Trophoblast cell (in vitro differentiated cells and primary cell): ENCODE measurements around the gene PHYH.

ENCODE experiments used
- DNase-seq, 2 donors: peaks; one replicate each; pipeline ENCODE4 v3.0.0-alpha.2; 2016
- H2AFZ ChIP-seq: 2 replicates; pipeline ENCODE4 v1.6.1; 2013; ENCODE audit warnings: low read length, moderate library complexity, mild to moderate bottlenecking; ENCODE audit not compliant: insufficient read depth, poor library complexity
- H2AK5ac ChIP-seq: 2 replicates; pipeline ENCODE4 v1.6.1; 2013; ENCODE audit warnings: mild to moderate bottlenecking, low read length
- H2BK120ac ChIP-seq: 2 replicates; pipeline ENCODE4 v1.6.1; 2013; ENCODE audit warnings: low read length, mild to moderate bottlenecking, moderate library complexity; ENCODE audit not compliant: insufficient read depth, poor library complexity
- H2BK12ac ChIP-seq: 2 replicates; pipeline ENCODE4 v1.6.1; 2013; ENCODE audit warnings: mild to moderate bottlenecking, low read length, moderate library complexity
- H2BK5ac ChIP-seq: 2 replicates; pipeline ENCODE4 v1.6.1; 2013; ENCODE audit warnings: low read length, low read depth, moderate library complexity, mild to moderate bottlenecking; ENCODE audit not compliant: poor library complexity
- H3K14ac ChIP-seq: 2 replicates; pipeline ENCODE4 v1.6.1; 2013; ENCODE audit warnings: mild to moderate bottlenecking, low read length
- H3K18ac ChIP-seq: 2 replicates; pipeline ENCODE4 v1.6.1; 2013; ENCODE audit warnings: mild to moderate bottlenecking, low read length
- H3K23ac ChIP-seq: 2 replicates; pipeline ENCODE4 v1.6.1; 2013; ENCODE audit warnings: low read length
- H3K27ac ChIP-seq: 2 replicates; pipeline ENCODE4 v1.5.1; 2013; ENCODE audit warnings: low read depth, mild to moderate bottlenecking, inconsistent platforms, low read length, moderate library complexity
- H3K27me3 ChIP-seq: 2 replicates; pipeline ENCODE4 v1.6.1; 2013; ENCODE audit warnings: inconsistent platforms, mild to moderate bottlenecking, low read length, moderate library complexity; ENCODE audit not compliant: insufficient read depth
- H3K36me3 ChIP-seq, 2 experiments: 1 replicate in 1 of 2; 2 replicates in 1 of 2; pipeline ENCODE4 v1.6.1; 2013; ENCODE audit warnings: low read length in 2 of 2, mild to moderate bottlenecking in 2 of 2, moderate library complexity in 1 of 2; ENCODE audit not compliant: insufficient read depth in 2 of 2, control insufficient read depth in 1 of 2
- H3K4ac ChIP-seq: 2 replicates; pipeline ENCODE4 v1.6.1; 2013; ENCODE audit warnings: low read depth, mild to moderate bottlenecking, low read length, moderate library complexity
- H3K4me1 ChIP-seq, 2 experiments: 1 replicate in 1 of 2; 2 replicates in 1 of 2; pipeline ENCODE4 v1.6.1; 2013; ENCODE audit warnings: low read length in 2 of 2, mild to moderate bottlenecking in 2 of 2, moderate library complexity in 1 of 2; ENCODE audit not compliant: insufficient read depth in 2 of 2, control insufficient read depth in 1 of 2
- H3K4me2 ChIP-seq: 2 replicates; pipeline ENCODE4 v1.6.1; 2013; ENCODE audit warnings: inconsistent platforms, mild to moderate bottlenecking, low read length, moderate library complexity
- H3K4me3 ChIP-seq: 2 replicates; pipeline ENCODE4 v1.5.1; 2013; ENCODE audit warnings: mild to moderate bottlenecking, low read depth, low read length, inconsistent platforms
- H3K79me1 ChIP-seq: one replicate; pipeline ENCODE4 v1.6.1; 2013; ENCODE audit warnings: low read length
- H3K79me2 ChIP-seq: 2 replicates; pipeline ENCODE4 v1.6.1; 2013; ENCODE audit warnings: low read length, mild to moderate bottlenecking; ENCODE audit not compliant: control insufficient read depth, insufficient read depth, poor library complexity
- H3K9ac ChIP-seq: 2 replicates; pipeline ENCODE4 v1.6.1; 2013; ENCODE audit warnings: mild to moderate bottlenecking, low read length
- H3K9me3 ChIP-seq: 2 replicates; pipeline ENCODE4 v1.6.1; 2013; ENCODE audit warnings: low read depth, mild to moderate bottlenecking, control low read depth, inconsistent platforms, low read length; ENCODE audit not compliant: insufficient read depth
- H4K12ac ChIP-seq: 2 replicates; pipeline ENCODE4 v1.6.1; 2013; ENCODE audit warnings: low read depth, mild to moderate bottlenecking, low read length, moderate library complexity
- H4K8ac ChIP-seq: 2 replicates; pipeline ENCODE4 v1.6.1; 2013; ENCODE audit warnings: low read depth, mild to moderate bottlenecking, low read length, moderate library complexity
- H4K91ac ChIP-seq: one replicate; pipeline ENCODE4 v1.6.1; 2013; ENCODE audit warnings: low read depth, mild to moderate bottlenecking, low read length, moderate library complexity
- WGBS: extraction: QIAGEN DNeasy Blood & Tissue Kit; methylation state at CpG from one replicate; pipeline ENCODE4 v1.1.7; 2013; ENCODE audit warnings: missing lambda C conversion rate; ENCODE audit not compliant: insufficient read length, insufficient coverage; ENCODE audit errors: extremely low coverage; 5-methylcytosine and 5-hydroxymethylcytosine counted together

The PHYH gene

DNA sequence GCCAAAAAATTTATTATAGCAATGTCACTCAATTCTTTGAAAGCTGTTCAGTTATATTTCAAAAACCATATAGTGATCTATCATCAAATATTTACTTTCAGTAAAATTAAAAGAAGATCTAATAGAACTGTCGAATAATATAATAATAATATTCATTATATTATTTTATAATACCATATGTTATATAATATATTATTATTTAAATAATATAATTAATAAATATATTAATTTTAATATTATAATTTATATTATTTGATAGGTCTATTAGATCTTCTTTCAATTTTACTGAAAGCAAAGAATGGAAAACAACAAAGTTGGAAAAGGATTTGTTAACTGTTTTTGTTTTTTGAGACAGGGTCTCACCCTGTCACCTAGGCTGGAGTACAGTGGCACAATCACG lies 43.2 kb downstream of the PHYH start:
- Histone ChIP-seq H3K79me1 (no peaks in the 10 kb centered on the region), H2BK120ac (no peak overlapping the region), H3K4me2 (no peak overlapping the region), H3K9me3 (no peaks in the 10 kb centered on the region), H3K14ac (no peak overlapping the region), H2BK12ac (no peak overlapping the region), H4K8ac (no peak overlapping the region), H3K4ac (no peak overlapping the region), H3K36me3 (no peaks in the 10 kb centered on the region), H3K4me1 (no peaks in the 10 kb centered on the region), H2BK5ac (no peak overlapping the region), H2AFZ (no peak overlapping the region), H3K9ac (no peak overlapping the region), H4K12ac (no peak overlapping the region), H3K4me3 (no peak overlapping the region), H3K79me2 (no peaks in the 10 kb centered on the region), H3K27ac (no peak overlapping the region), H3K18ac (no peak overlapping the region), H3K27me3 (no peaks in the 10 kb centered on the region), H2AK5ac (no peak overlapping the region), H4K91ac (no peak overlapping the region), H3K23ac (no peak overlapping the region)
- WGBS: no CpG with 5 or more reads among the region's 2 CpGs
- DNase-seq: no peak

- Histone ChIP-seq H3K27me3 (no peaks in the 10 kb centered on the region), H2BK5ac (no peak overlapping the region), H3K4me1 (no peaks in the 10 kb centered on the region), H2BK120ac (no peak overlapping the region), H4K12ac (no peak overlapping the region), H3K4me3 (no peak overlapping the region), H2AK5ac (no peak overlapping the region), H3K4ac (no peak overlapping the region), H3K9ac (no peak overlapping the region), H4K91ac (no peak overlapping the region), H3K23ac (no peak overlapping the region), H3K4me2 (no peak overlapping the region), H3K79me1 (no peaks in the 10 kb centered on the region), H3K79me2 (no peaks in the 10 kb centered on the region), H4K8ac (no peak overlapping the region), H2BK12ac (no peak overlapping the region), H3K9me3 (no peaks in the 10 kb centered on the region), H2AFZ (no peak overlapping the region), H3K36me3 (no peaks in the 10 kb centered on the region), H3K18ac (no peak overlapping the region), H3K14ac (no peak overlapping the region), H3K27ac (no peak overlapping the region)
- WGBS: no CpG with 5 or more reads among the region's 4 CpGs
- no peak for DNase-seq
These were observed 46.1 kb downstream of the PHYH start for GRCh38 chr10:13253726-13254125.

GRCh38 chr10:13247784-13248183 lies 52.1 kb downstream of the PHYH start:
- H4K8ac ChIP-seq: no peak overlapping the region
- no peak overlapping the region for H2AFZ ChIP-seq
- H3K14ac ChIP-seq: no peak overlapping the region
- H2BK120ac ChIP-seq: no peak overlapping the region
- no peak overlapping the region for H4K12ac ChIP-seq
- no peaks in the 10 kb centered on the region for H3K4me1 ChIP-seq
- H3K79me2 ChIP-seq: no peaks in the 10 kb centered on the region
- H4K91ac ChIP-seq: no peak overlapping the region
- DNase-seq: no peak
- H3K9ac ChIP-seq: no peak overlapping the region
- no peak overlapping the region for H2BK5ac ChIP-seq
- no peak overlapping the region for H3K23ac ChIP-seq
- H3K4me3 ChIP-seq: no peak overlapping the region
- H3K27ac ChIP-seq: no peak overlapping the region
- no peaks in the 10 kb centered on the region for H3K9me3 ChIP-seq
- no peaks in the 10 kb centered on the region for H3K36me3 ChIP-seq
- H3K4me2 ChIP-seq: no peak overlapping the region
- H2AK5ac ChIP-seq: no peak overlapping the region
- no peaks in the 10 kb centered on the region for H3K27me3 ChIP-seq
- no CpG with 5 or more reads among the region's 4 CpGs for WGBS
- no peak overlapping the region for H3K4ac ChIP-seq
- H3K79me1 ChIP-seq: no peaks in the 10 kb centered on the region
- no peak overlapping the region for H2BK12ac ChIP-seq
- no peak overlapping the region for H3K18ac ChIP-seq

GRCh38 chr10:13247246-13247645 lies 52.6 kb downstream of the PHYH start:
- Histone ChIP-seq H3K36me3 (no peaks in the 10 kb centered on the region), H3K4ac (no peak overlapping the region), H3K79me2 (no peaks in the 10 kb centered on the region), H3K9ac (no peak overlapping the region), H3K4me1 (no peaks in the 10 kb centered on the region), H3K4me3 (no peak overlapping the region), H2BK12ac (no peak overlapping the region), H3K27me3 (no peaks in the 10 kb centered on the region), H3K14ac (no peak overlapping the region), H3K23ac (no peak overlapping the region), H3K9me3 (no peaks in the 10 kb centered on the region), H3K18ac (no peak overlapping the region), H4K12ac (no peak overlapping the region), H4K8ac (no peak overlapping the region), H3K27ac (no peak overlapping the region), H2BK120ac (no peak overlapping the region), H3K4me2 (no peak overlapping the region), H3K79me1 (no peaks in the 10 kb centered on the region), H2AFZ (no peak overlapping the region), H4K91ac (no peak overlapping the region), H2BK5ac (no peak overlapping the region), H2AK5ac (no peak overlapping the region)
- no peak for DNase-seq
- WGBS: no CpG with 5 or more reads among the region's 9 CpGs
